SHP77 treated with DMSO at 0.1 percent for 48 hours (cell line): ENCODE measurements around the gene KANSL1.

ENCODE experiments used
- DNase-seq: peaks from one replicate; lab custom pipeline; 2025; lab: John Stamatoyannopoulos, UW

The KANSL1 gene

DNA sequence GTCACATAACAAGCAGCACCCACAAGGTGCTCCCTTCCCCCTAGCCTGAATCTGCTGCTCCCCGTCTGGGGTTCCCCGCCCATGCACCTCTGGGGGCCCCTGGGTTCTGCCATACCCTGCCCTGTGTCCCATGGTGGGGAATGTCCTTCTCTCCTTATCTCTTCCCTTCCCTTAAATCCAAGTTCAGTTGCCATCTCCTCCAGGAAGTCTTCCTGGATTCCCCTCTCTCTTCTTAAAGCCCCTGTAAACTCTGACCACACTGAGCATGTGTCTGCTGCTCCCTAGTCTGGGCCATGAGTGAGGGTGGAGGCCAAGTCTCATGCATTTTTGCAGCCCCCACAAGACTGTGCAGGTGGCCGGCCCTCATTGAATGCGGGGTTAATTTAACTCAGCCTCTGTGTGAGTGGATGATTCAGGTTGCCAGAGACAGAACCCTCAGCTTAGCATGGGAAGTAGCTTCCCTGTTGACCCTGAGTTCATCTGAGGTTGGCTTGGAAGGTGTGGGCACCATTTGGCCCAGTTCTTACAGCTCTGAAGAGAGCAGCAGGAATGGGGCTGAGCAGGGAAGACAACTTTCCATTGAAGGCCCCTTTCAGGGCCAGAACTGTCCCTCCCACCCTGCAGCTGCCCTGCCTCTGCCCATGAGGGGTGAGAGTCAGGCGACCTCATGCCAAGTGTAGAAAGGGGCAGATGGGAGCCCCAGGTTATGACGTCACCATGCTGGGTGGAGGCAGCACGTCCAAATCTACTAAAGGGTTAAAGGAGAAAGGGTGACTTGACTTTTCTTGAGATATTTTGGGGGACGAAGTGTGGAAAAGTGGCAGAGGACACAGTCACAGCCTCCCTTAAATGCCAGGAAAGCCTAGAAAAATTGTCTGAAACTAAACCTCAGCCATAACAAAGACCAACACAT, 194.0 kb downstream of the KANSL1 start, which contains the start of gene STH:
STH (plus strand) TSS at position 264 of the 913 bp plus-strand sequence; CDS start at position 294, 30 bp downstream.
- DNase-seq: no peak

DNA sequence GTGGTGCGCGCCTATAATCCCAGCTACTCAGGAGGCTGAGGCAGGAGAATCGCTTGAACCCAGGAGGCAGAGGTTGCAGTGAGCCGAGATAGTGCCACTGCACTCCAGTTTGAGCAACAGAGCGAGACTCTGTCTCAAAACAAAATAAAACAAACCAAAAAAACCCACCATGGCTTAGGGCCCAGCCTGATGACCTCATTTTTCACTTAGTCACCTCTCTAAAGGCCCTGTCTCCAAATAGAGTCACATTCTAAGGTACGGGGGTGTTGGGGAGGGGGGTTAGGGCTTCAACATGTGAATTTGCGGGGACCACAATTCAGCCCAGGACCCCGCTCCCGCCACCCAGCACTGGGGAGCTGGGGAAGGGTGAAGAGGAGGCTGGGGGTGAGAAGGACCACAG, 195.6 kb downstream of the KANSL1 start:
- no peak for DNase-seq

DNA sequence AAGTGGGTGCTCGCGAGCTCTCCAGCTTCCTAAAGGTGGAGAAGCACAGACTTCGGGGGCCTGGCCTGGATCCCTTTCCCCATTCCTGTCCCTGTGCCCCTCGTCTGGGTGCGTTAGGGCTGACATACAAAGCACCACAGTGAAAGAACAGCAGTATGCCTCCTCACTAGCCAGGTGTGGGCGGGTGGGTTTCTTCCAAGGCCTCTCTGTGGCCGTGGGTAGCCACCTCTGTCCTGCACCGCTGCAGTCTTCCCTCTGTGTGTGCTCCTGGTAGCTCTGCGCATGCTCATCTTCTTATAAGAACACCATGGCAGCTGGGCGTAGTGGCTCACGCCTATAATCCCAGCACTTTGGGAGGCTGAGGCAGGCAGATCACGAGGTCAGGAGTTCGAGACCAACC, 196.1 kb downstream of the KANSL1 start:
- DNase-seq: no peak

DNA sequence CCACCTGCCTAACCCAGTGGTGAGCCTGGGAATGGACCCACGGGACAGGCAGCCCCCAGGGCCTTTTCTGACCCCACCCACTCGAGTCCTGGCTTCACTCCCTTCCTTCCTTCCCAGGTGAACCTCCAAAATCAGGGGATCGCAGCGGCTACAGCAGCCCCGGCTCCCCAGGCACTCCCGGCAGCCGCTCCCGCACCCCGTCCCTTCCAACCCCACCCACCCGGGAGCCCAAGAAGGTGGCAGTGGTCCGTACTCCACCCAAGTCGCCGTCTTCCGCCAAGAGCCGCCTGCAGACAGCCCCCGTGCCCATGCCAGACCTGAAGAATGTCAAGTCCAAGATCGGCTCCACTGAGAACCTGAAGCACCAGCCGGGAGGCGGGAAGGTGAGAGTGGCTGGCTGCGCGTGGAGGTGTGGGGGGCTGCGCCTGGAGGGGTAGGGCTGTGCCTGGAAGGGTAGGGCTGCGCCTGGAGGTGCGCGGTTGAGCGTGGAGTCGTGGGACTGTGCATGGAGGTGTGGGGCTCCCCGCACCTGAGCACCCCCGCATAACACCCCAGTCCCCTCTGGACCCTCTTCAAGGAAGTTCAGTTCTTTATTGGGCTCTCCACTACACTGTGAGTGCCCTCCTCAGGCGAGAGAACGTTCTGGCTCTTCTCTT, 196.8 kb downstream of the KANSL1 start:
- DNase-seq: no peak

DNA sequence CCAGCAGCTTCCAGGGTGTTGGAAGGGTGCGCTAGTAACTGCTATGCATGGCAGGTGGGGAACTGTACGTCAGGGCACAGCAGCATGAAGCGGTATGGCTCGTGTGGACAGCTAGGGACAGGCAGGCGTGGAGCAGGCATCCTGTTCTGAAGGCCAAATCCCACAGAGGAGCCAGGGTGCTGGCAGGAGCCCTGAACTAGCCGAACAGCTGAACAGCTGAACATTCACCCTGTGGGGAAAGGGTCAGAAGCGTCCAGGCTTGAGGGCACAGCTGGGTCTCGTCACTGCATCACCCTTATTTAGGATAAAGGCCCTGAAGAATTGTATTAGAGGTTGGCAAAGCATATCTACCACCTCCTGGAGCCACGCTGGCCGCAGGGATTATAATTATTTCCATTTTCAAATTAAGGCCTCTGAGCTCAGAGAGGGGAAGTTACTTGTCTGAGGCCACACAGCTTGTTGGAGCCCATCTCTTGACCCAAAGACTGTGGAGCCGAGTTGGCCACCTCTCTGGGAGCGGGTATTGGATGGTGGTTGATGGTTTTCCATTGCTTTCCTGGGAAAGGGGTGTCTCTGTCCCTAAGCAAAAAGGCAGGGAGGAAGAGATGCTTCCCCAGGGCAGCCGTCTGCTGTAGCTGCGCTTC, 197.5 kb downstream of the KANSL1 start:
- no peak for DNase-seq

DNA sequence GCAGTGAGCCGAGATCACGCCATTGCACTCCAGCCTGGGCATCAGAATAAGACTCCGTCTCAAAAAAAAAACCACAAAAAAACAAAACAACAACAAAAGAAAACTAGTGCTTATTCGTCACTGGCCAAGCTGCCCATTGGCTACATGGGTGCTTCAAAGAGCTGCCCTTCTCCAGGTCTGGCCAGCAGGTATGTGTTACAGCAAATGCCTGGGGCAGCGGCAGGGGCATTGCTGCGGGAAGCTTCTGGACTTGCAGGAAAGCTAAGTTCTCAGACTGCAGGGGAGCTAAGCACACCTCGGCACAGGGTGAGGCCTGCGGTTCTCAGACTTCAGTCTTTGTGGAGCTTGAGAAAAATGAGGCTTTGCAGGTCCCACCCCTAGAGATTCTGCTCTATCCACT, 198.2 kb downstream of the KANSL1 start:
- no peak for DNase-seq

DNA sequence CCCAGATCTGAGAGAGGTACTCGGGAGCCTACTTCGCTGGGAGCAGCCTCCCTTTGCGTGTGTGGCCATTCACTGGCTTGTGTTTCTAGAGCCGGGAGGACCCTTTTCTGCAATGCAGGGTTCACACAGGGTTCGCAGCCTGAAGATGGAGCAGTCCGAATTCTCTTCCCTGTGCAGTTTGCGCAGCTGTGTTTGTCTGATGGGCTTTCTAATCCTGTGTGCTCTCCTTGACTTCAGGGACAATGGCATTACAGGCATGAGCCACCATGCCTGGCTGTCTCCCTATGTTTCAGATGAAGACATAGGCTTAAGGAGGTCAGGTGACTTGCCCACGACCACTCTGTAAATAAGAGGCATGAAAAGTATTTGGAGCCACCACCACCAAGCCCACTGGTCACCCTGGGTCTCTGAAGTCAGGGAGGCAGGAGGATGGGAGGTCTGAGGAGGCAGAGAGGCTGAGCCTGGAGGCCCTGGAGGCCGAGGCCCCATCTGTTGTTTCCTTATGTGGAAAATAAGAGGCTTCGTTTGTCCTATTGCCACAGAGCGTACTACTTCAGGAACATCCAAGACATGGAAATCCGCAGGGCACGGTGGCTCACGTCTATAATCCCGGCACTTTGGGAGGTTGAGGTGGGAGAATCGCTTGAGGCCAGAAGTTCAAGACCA, 199.1 kb downstream of the KANSL1 start:
- DNase-seq: no peak

DNA sequence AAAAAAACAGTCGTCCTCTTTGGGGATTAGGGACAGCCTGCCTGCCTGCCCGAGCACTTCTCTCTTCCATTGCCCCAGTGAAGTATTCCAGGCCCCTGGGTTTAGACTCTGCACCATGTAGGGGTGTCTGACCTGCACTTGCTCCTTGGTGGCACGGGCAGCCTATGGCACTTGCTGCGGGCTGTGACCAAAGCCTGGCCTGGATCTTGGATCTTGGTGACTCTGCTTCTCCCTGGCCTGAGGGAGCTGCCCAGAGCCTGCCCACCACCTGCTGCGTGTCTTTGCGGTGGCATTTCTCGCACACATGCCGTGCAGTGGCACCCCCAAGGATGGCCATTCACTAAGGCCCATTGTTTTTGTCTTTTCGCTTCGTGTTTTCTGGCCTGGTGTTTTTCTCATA, 200.3 kb downstream of the KANSL1 start:
- no peak for DNase-seq

DNA sequence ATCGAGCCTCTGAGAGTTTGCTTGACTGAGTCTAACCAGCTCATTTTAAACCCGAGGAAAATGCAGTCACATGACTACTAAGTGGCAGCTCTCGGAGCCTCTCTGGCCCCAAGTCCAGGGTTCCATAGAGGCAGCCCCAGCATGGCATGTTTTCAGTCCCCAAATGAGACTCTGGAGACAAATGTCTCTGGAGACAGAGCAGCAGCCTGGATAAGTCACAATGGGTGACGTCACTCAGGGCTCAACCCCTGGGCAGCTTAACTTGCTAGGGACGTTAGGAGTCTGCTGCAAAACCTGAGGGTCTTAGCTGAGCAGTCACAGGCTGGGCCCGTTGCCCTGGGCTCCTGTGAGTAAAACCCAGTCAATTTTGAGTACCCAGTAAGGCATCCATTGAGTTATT, 201.1 kb downstream of the KANSL1 start:
- no peak for DNase-seq

DNA sequence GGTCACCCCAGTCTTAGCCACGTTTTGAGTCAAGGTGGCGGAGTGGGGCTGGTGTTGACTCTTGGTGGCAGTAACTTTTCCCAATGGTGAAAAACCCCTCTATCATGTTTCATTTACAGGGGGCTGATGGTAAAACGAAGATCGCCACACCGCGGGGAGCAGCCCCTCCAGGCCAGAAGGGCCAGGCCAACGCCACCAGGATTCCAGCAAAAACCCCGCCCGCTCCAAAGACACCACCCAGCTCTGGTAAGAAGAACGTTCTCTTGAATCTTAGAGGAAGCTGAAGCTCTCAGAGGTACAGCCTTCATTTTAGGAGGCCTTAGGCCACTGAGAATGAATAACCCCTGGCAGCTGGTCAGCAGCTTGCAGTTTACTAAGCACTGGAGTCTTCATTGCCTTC, 201.9 kb downstream of the KANSL1 start:
- no peak for DNase-seq

DNA sequence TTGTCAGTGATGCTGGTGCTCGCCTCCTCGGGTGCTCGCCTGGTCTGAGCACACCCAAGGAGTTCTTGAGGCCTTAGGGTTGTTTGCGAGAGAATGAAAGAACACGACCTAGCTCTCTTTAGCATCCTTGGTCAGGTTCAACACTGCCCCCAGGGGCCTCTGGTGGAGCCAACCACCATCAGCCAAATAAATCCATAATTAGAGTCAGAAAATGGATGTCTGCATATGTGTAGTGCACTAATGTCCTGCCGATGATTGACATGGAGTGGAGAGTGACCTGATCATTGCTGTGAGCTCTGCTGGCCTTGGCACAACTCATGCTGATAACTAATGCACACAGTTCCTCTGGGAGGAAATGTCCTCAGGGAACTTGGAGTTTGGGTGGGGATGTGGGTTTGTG, 202.3 kb downstream of the KANSL1 start:
- DNase-seq: no peak

DNA sequence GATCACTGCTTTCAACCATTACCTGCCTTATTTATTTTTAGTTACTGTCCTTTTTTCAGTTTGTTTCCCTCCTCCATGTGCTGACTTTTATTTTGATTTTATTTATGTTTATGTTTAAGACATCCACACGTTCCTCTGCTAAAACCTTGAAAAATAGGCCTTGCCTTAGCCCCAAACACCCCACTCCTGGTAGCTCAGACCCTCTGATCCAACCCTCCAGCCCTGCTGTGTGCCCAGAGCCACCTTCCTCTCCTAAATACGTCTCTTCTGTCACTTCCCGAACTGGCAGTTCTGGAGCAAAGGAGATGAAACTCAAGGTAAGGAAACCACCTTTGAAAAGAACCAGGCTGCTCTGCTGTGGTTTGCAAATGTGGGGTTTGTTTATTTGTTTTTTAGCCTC, 203.5 kb downstream of the KANSL1 start:
- no peak for DNase-seq

DNA sequence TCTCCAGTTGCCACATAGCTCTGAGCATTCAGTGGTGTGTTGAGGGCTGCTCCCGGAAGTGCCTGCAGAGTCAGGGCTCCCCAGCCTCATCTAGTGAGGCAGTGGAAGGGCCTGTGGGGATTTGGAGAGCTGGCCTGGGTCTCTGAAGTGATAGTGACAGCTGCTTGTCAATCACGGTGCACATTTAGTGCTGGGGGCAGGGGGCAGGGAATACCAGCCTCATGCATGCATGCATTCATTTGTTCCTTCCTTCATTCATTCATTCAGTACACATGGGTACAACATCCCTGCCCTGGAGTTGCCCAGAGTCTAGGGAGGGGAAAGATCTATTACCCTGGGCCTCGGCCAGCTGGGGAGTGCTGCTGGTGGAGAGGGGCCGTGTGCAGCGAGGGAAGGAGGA, 205.5 kb downstream of the KANSL1 start:
- DNase-seq: no peak

DNA sequence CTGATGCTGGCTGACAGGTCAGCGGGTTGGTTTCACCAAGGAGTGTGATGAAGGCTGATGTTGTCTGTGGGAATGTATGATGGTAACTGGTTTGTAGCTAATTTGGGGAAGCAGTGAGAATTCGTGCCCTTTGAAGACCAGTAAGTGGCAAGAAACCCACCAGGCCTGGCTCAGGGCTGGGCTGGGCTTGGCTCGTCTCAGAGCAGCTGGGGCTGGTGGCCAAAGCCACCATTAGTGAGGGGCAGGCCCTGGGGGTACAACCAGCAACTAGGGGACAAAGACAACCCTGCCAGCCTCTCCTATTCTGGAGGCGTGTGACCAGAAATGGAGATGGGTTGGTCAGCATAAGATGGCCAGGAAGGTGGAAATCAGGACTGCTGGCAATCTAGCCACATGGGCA, 207.2 kb downstream of the KANSL1 start:
- no peak for DNase-seq

DNA sequence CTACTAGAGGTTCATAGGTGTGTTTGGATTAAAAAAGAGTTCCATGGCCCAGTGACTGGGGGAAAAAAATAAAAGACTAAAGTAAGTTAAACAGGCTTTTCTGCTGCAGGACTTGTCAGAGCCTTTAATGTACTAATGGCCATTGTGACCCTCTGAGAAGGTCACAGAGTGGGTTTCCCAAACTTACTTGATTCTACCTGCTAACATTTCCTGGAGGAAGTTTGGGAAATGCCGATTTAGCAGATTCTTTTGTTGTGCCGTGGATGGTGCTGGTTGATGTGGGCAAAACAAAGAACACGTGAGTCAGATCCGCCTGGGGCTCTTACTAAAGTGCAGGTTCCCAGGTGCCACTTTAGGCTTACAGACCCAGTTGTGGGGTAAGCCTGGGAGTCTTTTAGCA, 207.8 kb downstream of the KANSL1 start:
- no peak for DNase-seq

DNA sequence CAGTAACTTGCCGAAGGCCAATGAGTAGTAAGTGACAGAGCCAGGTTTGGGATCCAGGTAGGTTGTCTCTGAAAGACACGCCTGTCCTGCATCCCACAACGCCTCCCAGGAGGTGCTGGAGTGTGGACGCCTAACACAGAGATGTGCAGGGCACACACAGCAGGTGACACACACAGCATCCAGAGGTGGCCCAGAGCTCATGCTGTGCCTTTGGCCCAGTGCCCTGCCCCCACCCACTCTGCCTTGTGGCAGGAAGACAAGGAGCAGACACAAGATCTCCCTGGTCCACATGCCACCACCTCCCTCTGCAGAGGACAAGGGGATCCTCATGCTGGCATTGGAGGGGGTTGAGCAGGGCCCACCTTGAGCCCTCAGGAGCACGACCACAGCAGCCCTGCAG, 208.9 kb downstream of the KANSL1 start:
- no peak for DNase-seq

DNA sequence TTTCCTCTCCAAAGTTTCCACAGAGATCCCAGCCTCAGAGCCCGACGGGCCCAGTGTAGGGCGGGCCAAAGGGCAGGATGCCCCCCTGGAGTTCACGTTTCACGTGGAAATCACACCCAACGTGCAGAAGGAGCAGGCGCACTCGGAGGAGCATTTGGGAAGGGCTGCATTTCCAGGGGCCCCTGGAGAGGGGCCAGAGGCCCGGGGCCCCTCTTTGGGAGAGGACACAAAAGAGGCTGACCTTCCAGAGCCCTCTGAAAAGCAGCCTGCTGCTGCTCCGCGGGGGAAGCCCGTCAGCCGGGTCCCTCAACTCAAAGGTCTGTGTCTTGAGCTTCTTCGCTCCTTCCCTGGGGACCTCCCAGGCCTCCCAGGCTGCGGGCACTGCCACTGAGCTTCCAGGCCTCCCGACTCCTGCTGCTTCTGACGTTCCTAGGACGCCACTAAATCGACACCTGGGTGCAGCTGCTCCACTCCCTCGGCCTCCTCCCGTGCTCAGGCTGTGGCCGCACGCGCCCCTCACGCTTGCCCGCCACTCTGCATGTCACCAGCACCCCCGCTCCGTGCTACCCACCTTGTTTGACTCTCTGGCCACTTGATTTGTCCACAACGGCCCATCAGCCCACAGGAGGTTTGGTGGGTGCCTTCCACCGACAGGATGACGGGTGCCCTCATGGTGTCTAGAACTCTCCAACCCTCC, 209.5 kb downstream of the KANSL1 start:
- no peak for DNase-seq

DNA sequence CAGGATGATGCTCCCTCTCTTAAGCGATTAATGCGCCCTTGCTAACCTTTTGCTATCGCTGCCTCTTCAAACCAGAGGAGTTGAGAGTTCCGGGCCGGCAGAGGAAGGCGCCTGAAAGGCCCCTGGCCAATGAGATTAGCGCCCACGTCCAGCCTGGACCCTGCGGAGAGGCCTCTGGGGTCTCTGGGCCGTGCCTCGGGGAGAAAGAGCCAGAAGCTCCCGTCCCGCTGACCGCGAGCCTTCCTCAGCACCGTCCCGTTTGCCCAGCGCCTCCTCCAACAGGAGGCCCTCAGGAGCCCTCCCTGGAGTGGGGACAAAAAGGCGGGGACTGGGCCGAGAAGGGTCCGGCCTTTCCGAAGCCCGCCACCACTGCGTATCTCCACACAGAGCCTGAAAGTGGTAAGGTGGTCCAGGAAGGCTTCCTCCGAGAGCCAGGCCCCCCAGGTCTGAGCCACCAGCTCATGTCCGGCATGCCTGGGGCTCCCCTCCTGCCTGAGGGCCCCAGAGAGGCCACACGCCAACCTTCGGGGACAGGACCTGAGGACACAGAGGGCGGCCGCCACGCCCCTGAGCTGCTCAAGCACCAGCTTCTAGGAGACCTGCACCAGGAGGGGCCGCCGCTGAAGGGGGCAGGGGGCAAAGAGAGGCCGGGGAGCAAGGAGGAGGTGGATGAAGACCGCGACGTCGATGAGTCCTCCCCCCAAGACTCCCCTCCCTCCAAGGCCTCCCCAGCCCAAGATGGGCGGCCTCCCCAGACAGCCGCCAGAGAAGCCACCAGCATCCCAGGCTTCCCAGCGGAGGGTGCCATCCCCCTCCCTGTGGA, 210.2 kb downstream of the KANSL1 start:
- DNase-seq: no peak

DNA sequence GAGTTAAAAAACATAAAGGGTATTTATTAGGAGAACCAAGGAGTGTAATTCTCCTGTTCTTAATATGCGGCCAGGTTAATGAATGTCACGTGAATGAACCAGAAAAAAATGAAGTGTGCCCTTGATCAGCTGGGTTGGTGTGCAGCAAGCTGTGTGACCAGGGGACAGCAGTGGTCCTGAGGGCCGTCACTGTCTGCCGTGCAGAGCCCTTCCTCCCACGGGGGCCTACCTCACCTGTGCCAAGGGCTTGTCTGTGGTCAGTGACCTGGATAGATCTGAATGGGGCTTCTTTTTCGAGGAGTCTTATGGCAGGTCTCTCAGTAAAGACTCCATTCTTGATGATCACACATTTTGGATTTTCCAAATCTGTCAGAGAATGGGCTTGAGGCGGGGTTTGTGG, 211.9 kb downstream of the KANSL1 start:
- DNase-seq: no peak

DNA sequence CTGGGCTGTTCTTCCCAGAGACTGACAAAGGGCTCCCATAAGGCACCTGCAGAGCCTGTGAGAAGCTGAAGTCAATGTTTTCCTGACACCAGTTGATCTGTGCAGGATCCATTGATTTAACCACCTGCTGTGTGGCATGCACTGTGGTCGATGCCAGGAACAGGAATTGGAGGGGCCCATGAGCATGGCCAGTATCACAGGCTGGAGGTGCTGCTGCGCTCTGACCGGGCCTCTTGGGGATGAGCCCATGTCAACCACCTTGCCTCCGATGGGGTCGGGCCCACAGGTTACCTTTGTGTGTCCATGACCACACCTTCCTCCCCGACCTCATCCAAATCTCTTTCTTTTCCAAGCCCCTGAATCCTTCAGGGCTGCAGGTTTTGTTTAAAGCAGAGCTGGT, 212.4 kb downstream of the KANSL1 start:
- DNase-seq: no peak
